AG10803 (cell line): Measurements from ENCODE around the gene RAPGEF2.

Source experiments
- DNase-seq: peaks from one replicate; pipeline ENCODE4 v3.0.0; 2010; ENCODE audit warnings: low read depth
- H3K4me3 ChIP-seq: 2 replicates; pipeline ENCODE4 v1.5.1; 2011; ENCODE audit warnings: mild to moderate bottlenecking, low read length, control low read depth
- TF ChIP-seq, protein P1 (sequence below): conservative IDR thresholded peaks from 2 replicates; pipeline ENCODE4 v1.5.1; 2011; ENCODE audit warnings: mild to moderate bottlenecking, low read length, control low read depth, inconsistent platforms

RAPGEF2 gene

DNA sequence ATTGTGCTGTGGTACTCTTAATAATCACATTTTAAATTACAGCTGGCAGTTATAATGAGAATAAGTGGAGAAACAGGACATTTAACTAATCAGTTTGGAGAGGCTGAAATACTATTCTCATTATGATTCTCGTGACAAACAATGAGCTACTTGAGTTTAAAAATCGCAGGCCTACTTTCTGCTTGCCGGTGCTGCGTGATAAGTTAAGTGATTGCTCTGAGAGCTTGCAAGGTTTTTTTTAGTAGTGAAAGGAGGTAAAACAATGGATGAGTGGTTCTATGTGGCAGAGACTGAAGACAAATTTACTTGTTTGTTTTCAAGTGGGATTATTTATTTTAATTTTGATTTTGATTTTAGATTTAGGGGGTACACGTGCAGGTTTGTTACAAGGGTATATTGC lies 114.0 kb downstream of the RAPGEF2 start:
- no peak overlapping the region for H3K4me3 ChIP-seq
- TF ChIP-seq, protein P1, sequence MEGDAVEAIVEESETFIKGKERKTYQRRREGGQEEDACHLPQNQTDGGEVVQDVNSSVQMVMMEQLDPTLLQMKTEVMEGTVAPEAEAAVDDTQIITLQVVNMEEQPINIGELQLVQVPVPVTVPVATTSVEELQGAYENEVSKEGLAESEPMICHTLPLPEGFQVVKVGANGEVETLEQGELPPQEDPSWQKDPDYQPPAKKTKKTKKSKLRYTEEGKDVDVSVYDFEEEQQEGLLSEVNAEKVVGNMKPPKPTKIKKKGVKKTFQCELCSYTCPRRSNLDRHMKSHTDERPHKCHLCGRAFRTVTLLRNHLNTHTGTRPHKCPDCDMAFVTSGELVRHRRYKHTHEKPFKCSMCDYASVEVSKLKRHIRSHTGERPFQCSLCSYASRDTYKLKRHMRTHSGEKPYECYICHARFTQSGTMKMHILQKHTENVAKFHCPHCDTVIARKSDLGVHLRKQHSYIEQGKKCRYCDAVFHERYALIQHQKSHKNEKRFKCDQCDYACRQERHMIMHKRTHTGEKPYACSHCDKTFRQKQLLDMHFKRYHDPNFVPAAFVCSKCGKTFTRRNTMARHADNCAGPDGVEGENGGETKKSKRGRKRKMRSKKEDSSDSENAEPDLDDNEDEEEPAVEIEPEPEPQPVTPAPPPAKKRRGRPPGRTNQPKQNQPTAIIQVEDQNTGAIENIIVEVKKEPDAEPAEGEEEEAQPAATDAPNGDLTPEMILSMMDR: no peak
- no peak for DNase-seq

DNA sequence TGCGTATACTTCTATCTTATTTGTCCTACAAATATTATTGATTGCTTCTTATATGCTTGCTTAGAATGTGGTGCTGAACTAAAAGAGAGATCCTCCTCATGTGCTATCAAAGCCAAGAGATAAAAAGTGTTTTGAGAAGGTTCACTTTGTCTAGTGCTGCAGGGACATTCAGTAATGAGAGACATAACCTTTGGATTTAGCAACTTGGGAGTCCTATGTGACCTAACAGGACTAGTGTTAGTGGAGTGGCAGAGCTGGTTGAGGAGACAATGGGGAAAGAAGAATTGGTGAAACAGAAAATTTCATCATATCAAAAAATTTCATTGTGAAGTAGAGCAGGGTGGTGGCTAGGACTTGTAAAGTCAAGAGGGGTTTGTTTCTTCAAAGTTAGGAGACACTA lies 117.0 kb downstream of the RAPGEF2 start:
- H3K4me3 ChIP-seq: no peak overlapping the region
- TF ChIP-seq, protein P1: no peak
- no peak for DNase-seq

- DNase-seq: peak; percentile 26
- H3K4me3 ChIP-seq: no peak overlapping the region
- TF ChIP-seq, protein P1: no peak
Measured at GRCh38 chr4:159220353-159220752, 117.5 kb downstream of the RAPGEF2 start.

GRCh38 chr4:159221280-159221679 lies 118.4 kb downstream of the RAPGEF2 start:
- TF ChIP-seq, protein P1: no peak
- DNase-seq: no peak
- no peak overlapping the region for H3K4me3 ChIP-seq

- no peak overlapping the region for H3K4me3 ChIP-seq
- TF ChIP-seq, protein P1: no peak
- DNase-seq: no peak
Measured at GRCh38 chr4:159222043-159222552, 119.2 kb downstream of the RAPGEF2 start.

- H3K4me3 ChIP-seq: no peak overlapping the region
- TF ChIP-seq, protein P1: no peak
- DNase-seq: no peak
Measured at GRCh38 chr4:159224408-159224807, 121.5 kb downstream of the RAPGEF2 start.

DNA sequence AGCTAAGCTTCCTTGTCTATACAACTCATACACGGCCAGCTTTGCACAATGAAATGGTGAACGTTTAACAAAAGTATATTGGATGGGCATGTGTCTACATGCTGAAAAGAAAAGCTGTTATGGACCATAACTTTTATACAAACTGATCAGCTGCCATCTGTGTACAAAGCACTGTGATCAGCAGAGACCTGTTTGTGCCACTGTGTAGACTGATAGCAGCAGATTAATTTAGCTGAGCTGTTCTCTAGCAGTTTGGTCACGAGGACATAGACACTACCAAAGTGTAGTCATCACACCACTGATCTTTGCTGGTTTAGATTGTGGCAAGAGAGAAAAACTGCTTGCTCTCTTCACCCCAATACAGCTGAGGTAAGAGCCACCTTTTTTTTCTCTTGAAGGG lies 124.5 kb downstream of the RAPGEF2 start:
- TF ChIP-seq, protein P1: no peak
- H3K4me3 ChIP-seq: no peak overlapping the region
- DNase-seq: no peak
